WTC11 (cell line): ENCODE results near the gene KLHL28. TPM values are rescaled to one million over a fixed set of nuclear protein-coding genes. Genes with fewer than 3 reads are reported as not detected.
"Not testable (repeated sequence)": the region's sequence is repeated elsewhere in the genome, so short reads cannot be mapped to it uniquely, and the experiment has no call there.

Experiments
- ATAC-seq: fragments of 200-7000 bp; cut with Tn5 transposase; 2 replicates; pipeline ENCODE4 v1.10.0; 2021; ENCODE audit warnings: mild to moderate bottlenecking, moderate library complexity
- CTCF ChIA-PET: fragments of 300-600 bp; sonication (Branson Sonifier 250); formaldehyde crosslinking; loops from one replicate; lab custom pipeline; 2021; ENCODE audit warnings: antibody characterized with exemption; lab: Charles Lee
- POLR2A ChIA-PET: fragments of 350-600 bp; sonication (Branson Sonifier 250); formaldehyde crosslinking; loops from one replicate; lab custom pipeline; 2021; ENCODE audit warnings: antibody characterized with exemption; lab: Charles Lee
- DNase-seq: peaks from one replicate; pipeline ENCODE4 v3.0.0; 2021; ENCODE audit warnings: low spot score
- H3K27ac Mint-ChIP-seq: 2 replicates; pipeline ENCODE4 v1.8.0; 2021; ENCODE audit warnings: mixed read lengths
- H3K27me3 Mint-ChIP-seq: 2 replicates; pipeline ENCODE4 v1.8.0; 2021; ENCODE audit warnings: low read depth, mild to moderate bottlenecking, moderate library complexity, mixed read lengths
- H3K36me3 Mint-ChIP-seq: 2 replicates; pipeline ENCODE4 v1.8.0; 2021; ENCODE audit warnings: mixed read lengths
- H3K4me1 Mint-ChIP-seq: 2 replicates; pipeline ENCODE4 v1.8.0; 2022; ENCODE audit warnings: mixed read lengths
- H3K4me3 Mint-ChIP-seq: 2 replicates; pipeline ENCODE4 v1.8.0; 2021; ENCODE audit warnings: mild to moderate bottlenecking, moderate library complexity, mixed read lengths
- H3K9me3 Mint-ChIP-seq: 2 replicates; pipeline ENCODE4 v1.8.0; 2021; ENCODE audit warnings: mixed read lengths
- CBFB ChIP-seq: sonication (generic); formaldehyde crosslinking; IDR thresholded peaks from 2 replicates; pipeline ENCODE4 v1.8.1; 2022; ENCODE audit warnings: mild to moderate bottlenecking, low read depth, missing genetic modification reagents
- CREB1 ChIP-seq: sonication (generic); formaldehyde crosslinking; IDR thresholded peaks from 2 replicates; pipeline ENCODE4 v1.8.0; 2023; ENCODE audit warnings: mild to moderate bottlenecking, missing genetic modification reagents
- EMX1 ChIP-seq: fragments of 250-450 bp; sonication (Bioruptor Pico); IDR thresholded peaks from 2 replicates; pipeline ENCODE4 v1.8.0; 2021; ENCODE audit warnings: mild to moderate bottlenecking
- GABPB1 ChIP-seq: sonication (generic); formaldehyde crosslinking; IDR thresholded peaks from 2 replicates; pipeline ENCODE4 v1.8.1; 2023; ENCODE audit warnings: mild to moderate bottlenecking, missing genetic modification reagents
- GTF2I ChIP-seq: fragments of 250-450 bp; sonication (Bioruptor Pico); conservative IDR thresholded peaks from 2 replicates; pipeline ENCODE4 v1.4.0; 2021; ENCODE audit warnings: mild to moderate bottlenecking
- RELA ChIP-seq: sonication (generic); formaldehyde crosslinking; IDR thresholded peaks from 2 replicates; pipeline ENCODE4 v1.8.1; 2022; ENCODE audit warnings: missing genetic modification reagents, mild to moderate bottlenecking, borderline replicate concordance
- TEAD1 ChIP-seq: sonication (generic); formaldehyde crosslinking; IDR thresholded peaks from 2 replicates; pipeline ENCODE4 v1.8.0; 2022; ENCODE audit warnings: mild to moderate bottlenecking, missing genetic modification reagents
- ZNF121 ChIP-seq: sonication (generic); formaldehyde crosslinking; IDR thresholded peaks from 2 replicates; pipeline ENCODE4 v1.8.0; 2023; ENCODE audit warnings: missing genetic modification reagents
- ZNF138 ChIP-seq: sonication (generic); formaldehyde crosslinking; conservative IDR thresholded peaks from 2 replicates; pipeline ENCODE4 v1.8.1; 2022; ENCODE audit warnings: mild to moderate bottlenecking, moderate library complexity, missing genetic modification reagents
- ZNF219 ChIP-seq: sonication (generic); formaldehyde crosslinking; IDR thresholded peaks from 2 replicates; pipeline ENCODE4 v1.8.0; 2023; ENCODE audit warnings: missing genetic modification reagents, mild to moderate bottlenecking, borderline replicate concordance
- ZNF317 ChIP-seq: sonication (generic); formaldehyde crosslinking; IDR thresholded peaks from 2 replicates; pipeline ENCODE4 v1.8.1; 2023; ENCODE audit warnings: low read depth, mild to moderate bottlenecking, moderate library complexity, missing genetic modification reagents, borderline replicate concordance
- ZNF423 ChIP-seq: fragments of 250-450 bp; sonication (Bioruptor Pico); IDR thresholded peaks from 2 replicates; pipeline ENCODE4 v2.1.2; 2022; ENCODE audit warnings: mild to moderate bottlenecking, moderate library complexity
- total RNA-seq: library from RNA; stranded (reverse); gene quantifications from 3 replicates; pipeline ENCODE4 v1.2.3, GENCODE V29; 2021
- TF ChIP-seq, protein P1 (sequence below): sonication (generic); formaldehyde crosslinking; IDR thresholded peaks from 2 replicates; pipeline ENCODE4 v1.8.1; 2023; ENCODE audit warnings: mild to moderate bottlenecking, missing genetic modification reagents, moderate library complexity
- TF ChIP-seq, protein P2 (sequence below): sonication (generic); formaldehyde crosslinking; IDR thresholded peaks from 2 replicates; pipeline ENCODE4 v1.8.1; 2023; ENCODE audit warnings: mild to moderate bottlenecking, missing genetic modification reagents
- TF ChIP-seq, protein P3 (sequence below): sonication (generic); formaldehyde crosslinking; IDR thresholded peaks from 2 replicates; pipeline ENCODE4 v1.8.0; 2022; ENCODE audit warnings: mild to moderate bottlenecking, missing genetic modification reagents
- TF ChIP-seq, protein P4 (sequence below): sonication (generic); formaldehyde crosslinking; IDR thresholded peaks from 2 replicates; pipeline ENCODE4 v1.8.1; 2023; ENCODE audit warnings: mild to moderate bottlenecking, missing genetic modification reagents, borderline replicate concordance
- TF ChIP-seq, protein P5 (sequence below): sonication (generic); formaldehyde crosslinking; IDR thresholded peaks from 2 replicates; pipeline ENCODE4 v1.8.1; 2023; ENCODE audit warnings: mild to moderate bottlenecking, missing genetic modification reagents

The KLHL28 gene
- total RNA-seq, 1 experiment from 2014 or later = 9.8 TPM

DNA sequence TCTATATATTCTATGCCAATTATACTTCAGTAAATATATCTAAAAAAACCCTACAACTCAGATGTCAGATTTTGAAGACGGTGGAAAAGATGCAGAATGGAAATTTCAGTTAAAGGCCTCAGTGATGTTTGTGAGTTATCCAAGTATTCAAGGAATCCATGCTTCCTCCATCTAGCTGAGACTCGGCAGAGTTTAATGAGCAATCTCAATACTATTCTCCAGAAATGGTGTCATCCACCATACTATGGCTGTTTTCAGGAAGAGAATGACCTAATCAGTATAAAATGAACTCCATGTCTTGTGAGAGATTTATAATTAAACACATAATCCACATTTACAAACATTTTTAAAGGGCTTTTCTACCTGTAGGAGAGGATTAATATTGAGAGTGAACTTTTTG, 66.0 kb downstream of the KLHL28 start:
- ChIA-PET CTCF (no interaction called here), POLR2A (no interaction called here)
- DNase-seq = no peak
- no peak for TF ChIP-seq ZNF219 (CRISPR knock-in tag)
- TF ChIP-seq ZNF423 (CRISPR knock-in tag) = no peak
- no peak for TF ChIP-seq ZNF138 (CRISPR knock-in tag)
- TF ChIP-seq, protein P1, sequence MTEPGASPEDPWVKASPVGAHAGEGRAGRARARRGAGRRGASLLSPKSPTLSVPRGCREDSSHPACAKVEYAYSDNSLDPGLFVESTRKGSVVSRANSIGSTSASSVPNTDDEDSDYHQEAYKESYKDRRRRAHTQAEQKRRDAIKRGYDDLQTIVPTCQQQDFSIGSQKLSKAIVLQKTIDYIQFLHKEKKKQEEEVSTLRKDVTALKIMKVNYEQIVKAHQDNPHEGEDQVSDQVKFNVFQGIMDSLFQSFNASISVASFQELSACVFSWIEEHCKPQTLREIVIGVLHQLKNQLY (CRISPR knock-in tag) = no peak
- TF ChIP-seq, protein P2, sequence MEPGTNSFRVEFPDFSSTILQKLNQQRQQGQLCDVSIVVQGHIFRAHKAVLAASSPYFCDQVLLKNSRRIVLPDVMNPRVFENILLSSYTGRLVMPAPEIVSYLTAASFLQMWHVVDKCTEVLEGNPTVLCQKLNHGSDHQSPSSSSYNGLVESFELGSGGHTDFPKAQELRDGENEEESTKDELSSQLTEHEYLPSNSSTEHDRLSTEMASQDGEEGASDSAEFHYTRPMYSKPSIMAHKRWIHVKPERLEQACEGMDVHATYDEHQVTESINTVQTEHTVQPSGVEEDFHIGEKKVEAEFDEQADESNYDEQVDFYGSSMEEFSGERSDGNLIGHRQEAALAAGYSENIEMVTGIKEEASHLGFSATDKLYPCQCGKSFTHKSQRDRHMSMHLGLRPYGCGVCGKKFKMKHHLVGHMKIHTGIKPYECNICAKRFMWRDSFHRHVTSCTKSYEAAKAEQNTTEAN = no peak
- no peak for TF ChIP-seq RELA (CRISPR knock-in tag)
- TF ChIP-seq CREB1 = no peak
- no peak for TF ChIP-seq ZNF121 (CRISPR knock-in tag)
- TF ChIP-seq, protein P3, sequence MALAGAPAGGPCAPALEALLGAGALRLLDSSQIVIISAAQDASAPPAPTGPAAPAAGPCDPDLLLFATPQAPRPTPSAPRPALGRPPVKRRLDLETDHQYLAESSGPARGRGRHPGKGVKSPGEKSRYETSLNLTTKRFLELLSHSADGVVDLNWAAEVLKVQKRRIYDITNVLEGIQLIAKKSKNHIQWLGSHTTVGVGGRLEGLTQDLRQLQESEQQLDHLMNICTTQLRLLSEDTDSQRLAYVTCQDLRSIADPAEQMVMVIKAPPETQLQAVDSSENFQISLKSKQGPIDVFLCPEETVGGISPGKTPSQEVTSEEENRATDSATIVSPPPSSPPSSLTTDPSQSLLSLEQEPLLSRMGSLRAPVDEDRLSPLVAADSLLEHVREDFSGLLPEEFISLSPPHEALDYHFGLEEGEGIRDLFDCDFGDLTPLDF (CRISPR knock-in tag) = no peak
- no peak for TF ChIP-seq GABPB1 (CRISPR knock-in tag)
- no peak for TF ChIP-seq CBFB (CRISPR knock-in tag)
- no peak for TF ChIP-seq EMX1 (CRISPR knock-in tag)
- TF ChIP-seq, protein P4, sequence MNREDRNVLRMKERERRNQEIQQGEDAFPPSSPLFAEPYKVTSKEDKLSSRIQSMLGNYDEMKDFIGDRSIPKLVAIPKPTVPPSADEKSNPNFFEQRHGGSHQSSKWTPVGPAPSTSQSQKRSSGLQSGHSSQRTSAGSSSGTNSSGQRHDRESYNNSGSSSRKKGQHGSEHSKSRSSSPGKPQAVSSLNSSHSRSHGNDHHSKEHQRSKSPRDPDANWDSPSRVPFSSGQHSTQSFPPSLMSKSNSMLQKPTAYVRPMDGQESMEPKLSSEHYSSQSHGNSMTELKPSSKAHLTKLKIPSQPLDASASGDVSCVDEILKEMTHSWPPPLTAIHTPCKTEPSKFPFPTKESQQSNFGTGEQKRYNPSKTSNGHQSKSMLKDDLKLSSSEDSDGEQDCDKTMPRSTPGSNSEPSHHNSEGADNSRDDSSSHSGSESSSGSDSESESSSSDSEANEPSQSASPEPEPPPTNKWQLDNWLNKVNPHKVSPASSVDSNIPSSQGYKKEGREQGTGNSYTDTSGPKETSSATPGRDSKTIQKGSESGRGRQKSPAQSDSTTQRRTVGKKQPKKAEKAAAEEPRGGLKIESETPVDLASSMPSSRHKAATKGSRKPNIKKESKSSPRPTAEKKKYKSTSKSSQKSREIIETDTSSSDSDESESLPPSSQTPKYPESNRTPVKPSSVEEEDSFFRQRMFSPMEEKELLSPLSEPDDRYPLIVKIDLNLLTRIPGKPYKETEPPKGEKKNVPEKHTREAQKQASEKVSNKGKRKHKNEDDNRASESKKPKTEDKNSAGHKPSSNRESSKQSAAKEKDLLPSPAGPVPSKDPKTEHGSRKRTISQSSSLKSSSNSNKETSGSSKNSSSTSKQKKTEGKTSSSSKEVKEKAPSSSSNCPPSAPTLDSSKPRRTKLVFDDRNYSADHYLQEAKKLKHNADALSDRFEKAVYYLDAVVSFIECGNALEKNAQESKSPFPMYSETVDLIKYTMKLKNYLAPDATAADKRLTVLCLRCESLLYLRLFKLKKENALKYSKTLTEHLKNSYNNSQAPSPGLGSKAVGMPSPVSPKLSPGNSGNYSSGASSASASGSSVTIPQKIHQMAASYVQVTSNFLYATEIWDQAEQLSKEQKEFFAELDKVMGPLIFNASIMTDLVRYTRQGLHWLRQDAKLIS (CRISPR knock-in tag) = no peak
- TF ChIP-seq ZNF317 = no peak
- no peak for TF ChIP-seq GTF2I (CRISPR knock-in tag)
- no peak for TF ChIP-seq TEAD1 (CRISPR knock-in tag)
- no peak for ATAC-seq
- peaks cover 5% of the 10 kb centered on the region for H3K9me3 Mint-ChIP-seq
- H3K36me3 Mint-ChIP-seq = no peaks in the 10 kb centered on the region
- H3K4me1 Mint-ChIP-seq = peaks cover 15% of the 10 kb centered on the region
- H3K27ac Mint-ChIP-seq = no peak overlapping the region
- peaks cover 9% of the 10 kb centered on the region for H3K27me3 Mint-ChIP-seq
- no peak overlapping the region for H3K4me3 Mint-ChIP-seq

DNA sequence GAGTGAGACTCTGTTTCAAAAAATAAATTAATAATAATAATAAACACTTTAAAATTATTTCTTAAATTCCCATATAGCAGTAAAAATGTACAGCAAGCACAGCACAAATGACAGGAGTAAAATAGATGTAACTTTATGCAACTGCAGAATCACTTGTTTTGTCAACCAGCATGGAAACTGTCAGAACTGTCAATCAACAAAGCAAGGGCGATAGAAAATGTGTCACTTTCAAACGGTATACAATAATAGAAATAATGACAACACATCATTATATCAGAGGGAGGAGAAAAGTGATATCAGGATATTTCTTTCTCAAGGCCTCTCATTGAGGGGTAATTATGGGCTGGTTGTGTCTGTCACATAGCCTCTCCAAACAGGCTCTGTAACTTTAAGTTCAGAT, 68.2 kb downstream of the KLHL28 start:
- ATAC-seq = no peak
- CTCF ChIA-PET = no interaction called here
- Mint-ChIP-seq H3K27ac (no peak overlapping the region), H3K4me1 (peaks cover 8% of the 10 kb centered on the region), H3K27me3 (peaks cover 9% of the 10 kb centered on the region), H3K4me3 (no peak overlapping the region)
- TF ChIP-seq, protein P5, sequence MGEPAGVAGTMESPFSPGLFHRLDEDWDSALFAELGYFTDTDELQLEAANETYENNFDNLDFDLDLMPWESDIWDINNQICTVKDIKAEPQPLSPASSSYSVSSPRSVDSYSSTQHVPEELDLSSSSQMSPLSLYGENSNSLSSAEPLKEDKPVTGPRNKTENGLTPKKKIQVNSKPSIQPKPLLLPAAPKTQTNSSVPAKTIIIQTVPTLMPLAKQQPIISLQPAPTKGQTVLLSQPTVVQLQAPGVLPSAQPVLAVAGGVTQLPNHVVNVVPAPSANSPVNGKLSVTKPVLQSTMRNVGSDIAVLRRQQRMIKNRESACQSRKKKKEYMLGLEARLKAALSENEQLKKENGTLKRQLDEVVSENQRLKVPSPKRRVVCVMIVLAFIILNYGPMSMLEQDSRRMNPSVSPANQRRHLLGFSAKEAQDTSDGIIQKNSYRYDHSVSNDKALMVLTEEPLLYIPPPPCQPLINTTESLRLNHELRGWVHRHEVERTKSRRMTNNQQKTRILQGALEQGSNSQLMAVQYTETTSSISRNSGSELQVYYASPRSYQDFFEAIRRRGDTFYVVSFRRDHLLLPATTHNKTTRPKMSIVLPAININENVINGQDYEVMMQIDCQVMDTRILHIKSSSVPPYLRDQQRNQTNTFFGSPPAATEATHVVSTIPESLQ (CRISPR knock-in tag) = no peak
- TF ChIP-seq, all 79 proteins: peak for 0
- peaks cover 8% of the 10 kb centered on the region for H3K9me3 Mint-ChIP-seq
- DNase-seq = no peak
- POLR2A ChIA-PET = no interaction called here
- no peaks in the 10 kb centered on the region for H3K36me3 Mint-ChIP-seq

DNA sequence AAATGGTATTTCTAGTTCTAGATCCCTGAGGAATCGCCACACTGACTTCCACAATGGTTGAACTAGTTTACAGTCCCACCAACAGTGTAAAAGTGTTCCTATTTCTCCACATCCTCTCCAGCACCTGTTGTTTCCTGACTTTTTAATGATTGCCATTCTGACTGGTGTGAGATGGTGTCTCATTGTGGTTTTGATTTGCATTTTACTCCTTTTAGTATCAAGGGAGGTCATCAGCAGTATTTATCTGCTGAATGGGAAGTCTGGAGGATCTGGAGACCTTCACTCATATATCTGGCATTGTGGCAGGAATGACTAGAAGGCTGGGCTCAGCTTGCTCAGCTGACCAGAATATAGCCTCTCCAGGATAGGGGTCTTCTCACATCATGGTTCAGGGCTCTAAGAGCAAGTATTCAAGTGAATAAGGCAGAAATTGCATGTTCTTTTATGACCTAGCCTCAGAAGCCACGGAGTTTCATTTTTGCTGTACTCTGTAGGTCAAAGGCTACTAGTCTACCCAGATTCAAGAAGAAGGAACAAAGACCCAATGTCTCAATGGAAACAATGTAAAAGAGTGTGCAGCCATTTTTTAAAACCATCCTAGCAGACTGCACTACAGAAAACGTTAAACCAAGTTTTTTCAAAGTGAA, 69.9 kb downstream of the KLHL28 start:
- H3K36me3 Mint-ChIP-seq, H3K27me3 Mint-ChIP-seq, H3K4me3 Mint-ChIP-seq, H3K27ac Mint-ChIP-seq, H3K4me1 Mint-ChIP-seq, ATAC-seq, CTCF ChIA-PET, DNase-seq, POLR2A ChIA-PET: not testable (repeated sequence)
- H3K9me3 Mint-ChIP-seq = peaks cover 13% of the 10 kb centered on the region
